Parathyroid adenoma (tissue), 2 donors: ENCODE data around the gene KCNIP3.

ENCODE experiments used
- H2AFZ ChIP-seq: fragments of 300-600 bp; sonication (generic); one replicate; pipeline ENCODE4 v1.7.0; 2017; ENCODE audit warnings: antibody characterized with exemption, mild to moderate bottlenecking
- H3K27ac ChIP-seq: fragments of 300-600 bp; sonication (generic); one replicate; pipeline ENCODE4 v1.7.0; 2017
- H3K27me3 ChIP-seq: fragments of 300-600 bp; sonication (generic); one replicate; pipeline ENCODE4 v1.7.0; 2017; ENCODE audit warnings: low read length; ENCODE audit not compliant: control insufficient read depth, insufficient read depth
- H3K36me3 ChIP-seq: fragments of 300-600 bp; sonication (generic); one replicate; pipeline ENCODE4 v1.7.0; 2017; ENCODE audit warnings: low read length; ENCODE audit not compliant: control insufficient read depth, insufficient read depth
- H3K4me1 ChIP-seq: fragments of 300-600 bp; sonication (generic); one replicate; pipeline ENCODE4 v1.7.0; 2017; ENCODE audit warnings: control low read depth
- H3K4me2 ChIP-seq: fragments of 300-600 bp; sonication (generic); one replicate; pipeline ENCODE4 v1.7.0; 2017; ENCODE audit warnings: low read length
- H3K4me3 ChIP-seq: fragments of 300-600 bp; sonication (generic); one replicate; pipeline ENCODE4 v1.7.0; 2017; ENCODE audit warnings: low read depth, low read length
- H3K79me2 ChIP-seq: fragments of 300-600 bp; sonication (generic); one replicate; pipeline ENCODE4 v1.7.0; 2017; ENCODE audit warnings: control low read depth
- H3K9ac ChIP-seq: fragments of 300-600 bp; sonication (generic); one replicate; pipeline ENCODE4 v1.7.0; 2017; ENCODE audit warnings: mild to moderate bottlenecking
- H3K9me3 ChIP-seq: fragments of 300-600 bp; sonication (generic); one replicate; pipeline ENCODE4 v1.7.0; 2017; ENCODE audit warnings: low read length; ENCODE audit not compliant: control insufficient read depth
- CTCF ChIP-seq: fragments of 300-600 bp; sonication (generic); IDR thresholded peaks from one replicate; pipeline ENCODE4 v1.7.0; 2017; ENCODE audit warnings: antibody characterized with exemption, mild to moderate bottlenecking
- donor health status: primary hyperparathyroidism.

Gene KCNIP3

GRCh38 chr2:95310216-95310615 is 13.1 kb downstream of the KCNIP3 start:
- H3K4me2 ChIP-seq: no peak overlapping the region
- no peak for TF ChIP-seq CTCF

DNA sequence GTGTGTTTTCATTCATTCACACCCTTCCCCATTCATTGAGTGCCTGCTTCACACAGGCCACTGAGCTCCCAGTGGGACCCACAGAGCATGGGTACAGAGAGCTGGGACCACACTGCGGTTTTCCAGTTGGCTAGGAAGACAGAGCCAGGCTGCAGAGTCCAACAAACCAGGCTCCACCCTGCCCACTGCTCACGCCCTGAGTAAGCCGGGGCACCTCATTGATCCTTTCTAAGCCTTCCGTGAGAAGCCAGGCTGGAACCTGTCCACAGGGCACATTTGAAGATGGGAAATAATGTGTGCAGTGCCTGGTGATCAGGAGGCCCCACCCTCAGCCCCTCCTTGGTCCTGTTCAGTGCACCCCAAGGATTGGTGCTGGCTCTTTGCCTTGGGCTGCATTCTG is 13.5 kb downstream of the KCNIP3 start:
- no peak overlapping the region for H2AFZ ChIP-seq
- no peak overlapping the region for H3K4me3 ChIP-seq
- no peaks in the 10 kb centered on the region for H3K27me3 ChIP-seq
- H3K36me3 ChIP-seq: no peaks in the 10 kb centered on the region
- TF ChIP-seq CTCF: no peak
- H3K79me2 ChIP-seq: no peaks in the 10 kb centered on the region
- H3K9me3 ChIP-seq: no peaks in the 10 kb centered on the region
- H3K4me2 ChIP-seq: no peak overlapping the region
- H3K4me1 ChIP-seq: peaks cover 4% of the 10 kb centered on the region
- H3K27ac ChIP-seq: no peak overlapping the region
- H3K9ac ChIP-seq: no peak overlapping the region

More at GRCh38 chr2:95310216-95310615, 13.1 kb downstream of the KCNIP3 start:
- no peaks in the 10 kb centered on the region for H3K36me3 ChIP-seq
- H2AFZ ChIP-seq: no peak overlapping the region
- H3K27me3 ChIP-seq: no peaks in the 10 kb centered on the region
- H3K79me2 ChIP-seq: no peaks in the 10 kb centered on the region
- H3K4me3 ChIP-seq: no peak overlapping the region
- peaks cover 4% of the 10 kb centered on the region for H3K4me1 ChIP-seq
- no peak overlapping the region for H3K27ac ChIP-seq
- H3K9ac ChIP-seq: no peak overlapping the region
- H3K9me3 ChIP-seq: no peaks in the 10 kb centered on the region

GRCh38 chr2:95311815-95312542 is 14.8 kb downstream of the KCNIP3 start:
- H3K79me2 ChIP-seq: no peaks in the 10 kb centered on the region
- H3K27ac ChIP-seq: no peak overlapping the region
- no peak overlapping the region for H3K9ac ChIP-seq
- H3K4me1 ChIP-seq: peaks cover 4% of the 10 kb centered on the region
- H3K27me3 ChIP-seq: no peaks in the 10 kb centered on the region
- H3K36me3 ChIP-seq: no peaks in the 10 kb centered on the region
- H3K4me2 ChIP-seq: no peak overlapping the region
- H3K9me3 ChIP-seq: no peaks in the 10 kb centered on the region
- TF ChIP-seq CTCF: no peak
- no peak overlapping the region for H2AFZ ChIP-seq
- H3K4me3 ChIP-seq: no peak overlapping the region

GRCh38 chr2:95312543-95313201 is 15.5 kb downstream of the KCNIP3 start:
- Histone ChIP-seq H3K27me3 (no peaks in the 10 kb centered on the region), H3K9ac (no peak overlapping the region), H3K79me2 (no peaks in the 10 kb centered on the region)

More at GRCh38 chr2:95312543-95313201, 15.5 kb downstream of the KCNIP3 start:
- Histone ChIP-seq H3K4me3 (no peak overlapping the region), H3K9me3 (no peaks in the 10 kb centered on the region), H3K27ac (no peak overlapping the region), H3K36me3 (no peaks in the 10 kb centered on the region), H2AFZ (no peak overlapping the region), H3K4me1 (peaks cover 4% of the 10 kb centered on the region), H3K4me2 (no peak overlapping the region)
- no peak for TF ChIP-seq CTCF
